Nucleus accumbens (tissue), 56 donors: ENCODE results near the gene ARHGEF25.
"Not testable (repeated sequence)": the region's sequence is repeated elsewhere in the genome, so short reads cannot be mapped to it uniquely, and the experiment has no call there.

Experiments used
- DNase-seq, 56 donors: peaks; one replicate each; lab custom pipeline; 2025; lab: John Stamatoyannopoulos, UW

ARHGEF25 gene

GRCh38 chr12:57631566-57632072 lies 20.4 kb downstream of the ARHGEF25 start:
- peak in 5 of 56 donors; percentile 21 to 56 (median 29) for DNase-seq

- DNase-seq = peak in 5 of 56 donors; percentile 22 to 63 (median 48)
Measured at GRCh38 chr12:57632073-57632957, 21.1 kb downstream of the ARHGEF25 start.

GRCh38 chr12:57632958-57633840 lies 22.0 kb downstream of the ARHGEF25 start, which contains the start of gene B4GALNT1:
B4GALNT1 (minus strand) TSS chr12:57633201; CDS start chr12:57632132, 1,069 bp downstream.
- peak in 35 of 56 donors; percentile 20 to 73 (median 47) for DNase-seq

GRCh38 chr12:57636731-57637130 lies 25.5 kb downstream of the ARHGEF25 start:
- DNase-seq = not testable (repeated sequence)

GRCh38 chr12:57637364-57637763 lies 26.1 kb downstream of the ARHGEF25 start:
- no peak for DNase-seq

GRCh38 chr12:57638096-57638495 lies 26.9 kb downstream of the ARHGEF25 start:
- no peak for DNase-seq

- DNase-seq = no peak
Measured at GRCh38 chr12:57640175-57641042, 29.2 kb downstream of the ARHGEF25 start.

- DNase-seq = no peak
Measured at GRCh38 chr12:57641699-57642442, 30.6 kb downstream of the ARHGEF25 start.

GRCh38 chr12:57645990-57646658 lies 34.9 kb downstream of the ARHGEF25 start:
- not testable (repeated sequence) for DNase-seq

- DNase-seq = not testable (repeated sequence)
Measured at GRCh38 chr12:57646659-57647049, 35.4 kb downstream of the ARHGEF25 start.

- no peak for DNase-seq
Measured at GRCh38 chr12:57654042-57654441, 42.8 kb downstream of the ARHGEF25 start.

GRCh38 chr12:57655541-57656240 lies 44.5 kb downstream of the ARHGEF25 start:
- DNase-seq = no peak

GRCh38 chr12:57656408-57656807 lies 45.2 kb downstream of the ARHGEF25 start:
- DNase-seq = not testable (repeated sequence)

GRCh38 chr12:57657744-57658143 lies 46.5 kb downstream of the ARHGEF25 start:
- DNase-seq = no peak

- DNase-seq = no peak
Measured at GRCh38 chr12:57658890-57659289, 47.7 kb downstream of the ARHGEF25 start.

GRCh38 chr12:57661376-57661775 lies 50.1 kb downstream of the ARHGEF25 start:
- no peak for DNase-seq

- not testable (repeated sequence) for DNase-seq
Measured at GRCh38 chr12:57665066-57665820, 54.0 kb downstream of the ARHGEF25 start.
